Heart left ventricle (tissue), 13 donors: ENCODE results near the gene COX4I1.

Experiments used
- POLR2A ChIP-seq, 2 donors: fragments of 450-650 bp; IDR thresholded peaks; one replicate each; pipeline ENCODE4 v1.6.1; 2017; ENCODE audit warnings: antibody characterized with exemption in 2 of 2, mild to moderate bottlenecking in 2 of 2, moderate library complexity in 2 of 2
- TF ChIP-seq, protein P1 (sequence below), 12 donors: fragments of 200-600 bp; sonication (generic) in 4 of 12; IDR thresholded peaks; one replicate each; pipeline versions ENCODE4 v1.5.0 to v1.8.0; 2018 to 2022; ENCODE audit warnings: antibody characterized with exemption in 12 of 12, mild to moderate bottlenecking in 5 of 12
- donor health status: ischemic (EF 13 %, LVEDD 7.1; RV severe dilation, severe dysfunction).
- donor health status: DM: no; HTN: yes; CAD: no.
- donor health status: DM: no; HTN: no; CAD: no.
- donor health status: ischemic (EF 25% LVEDD 6.9; RV normal size, moderate dysfunction).
- donor health status: ischemic (EF 25% LVEDD 5.7; RV mildly dilated, moderate dysfunction).
- donor health status: ischemic (EF 35%, LVEDD 5.7; RV mildly dilated, moderate dysfunction).
- donor health status: nonischemic (EF 11% LVEDD 7.7; RV severe dilation, severe dysfunction).
- donor health status: DM: yes; HTN: yes; CAD: no.
- donor health status: PGD.
- donor health status: ischemic (EF 29% LVEDD 5.4; RV normal size, mild dysfunction).
- donor health status: nonischemic (EF 23%, LVEDD 6.1; RV moderate dilation, normal function).

DNA sequence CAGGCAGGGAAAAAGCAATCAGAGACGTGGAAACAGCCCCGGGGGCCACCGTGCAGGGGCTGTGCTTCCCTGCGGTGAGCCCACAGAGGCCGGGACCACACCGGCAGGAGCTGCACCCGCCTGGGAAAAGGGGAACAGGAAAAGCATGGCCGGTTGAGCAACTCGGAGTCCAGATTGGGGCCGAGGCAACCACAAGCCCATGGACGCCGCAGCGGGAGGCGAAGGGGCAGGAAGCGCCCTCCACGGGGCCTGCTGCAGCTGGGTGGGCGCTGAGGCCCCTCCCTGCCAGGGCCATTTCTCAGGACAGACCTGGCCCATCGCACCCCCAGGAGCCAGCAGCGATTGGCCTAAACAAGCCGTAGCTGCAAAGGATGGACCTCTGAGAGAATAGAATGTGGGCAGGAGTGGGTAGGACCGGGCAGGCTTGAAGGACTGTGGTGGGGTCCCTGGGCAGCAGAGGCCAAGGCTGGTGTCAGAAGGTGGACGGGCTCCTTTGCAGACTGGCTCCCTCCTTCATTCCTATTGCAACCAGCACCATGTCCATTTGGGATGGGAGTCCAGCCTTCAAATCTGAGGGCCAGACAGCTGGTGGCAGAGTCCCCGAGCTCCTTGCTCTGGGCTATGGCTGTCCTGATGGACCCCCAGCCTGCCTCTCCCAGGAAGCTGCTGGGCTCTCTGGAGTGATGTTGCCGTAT, 30.4 kb downstream of the COX4I1 start:
- TF ChIP-seq, protein P1, sequence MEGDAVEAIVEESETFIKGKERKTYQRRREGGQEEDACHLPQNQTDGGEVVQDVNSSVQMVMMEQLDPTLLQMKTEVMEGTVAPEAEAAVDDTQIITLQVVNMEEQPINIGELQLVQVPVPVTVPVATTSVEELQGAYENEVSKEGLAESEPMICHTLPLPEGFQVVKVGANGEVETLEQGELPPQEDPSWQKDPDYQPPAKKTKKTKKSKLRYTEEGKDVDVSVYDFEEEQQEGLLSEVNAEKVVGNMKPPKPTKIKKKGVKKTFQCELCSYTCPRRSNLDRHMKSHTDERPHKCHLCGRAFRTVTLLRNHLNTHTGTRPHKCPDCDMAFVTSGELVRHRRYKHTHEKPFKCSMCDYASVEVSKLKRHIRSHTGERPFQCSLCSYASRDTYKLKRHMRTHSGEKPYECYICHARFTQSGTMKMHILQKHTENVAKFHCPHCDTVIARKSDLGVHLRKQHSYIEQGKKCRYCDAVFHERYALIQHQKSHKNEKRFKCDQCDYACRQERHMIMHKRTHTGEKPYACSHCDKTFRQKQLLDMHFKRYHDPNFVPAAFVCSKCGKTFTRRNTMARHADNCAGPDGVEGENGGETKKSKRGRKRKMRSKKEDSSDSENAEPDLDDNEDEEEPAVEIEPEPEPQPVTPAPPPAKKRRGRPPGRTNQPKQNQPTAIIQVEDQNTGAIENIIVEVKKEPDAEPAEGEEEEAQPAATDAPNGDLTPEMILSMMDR (IDR thresholded peaks at IDR 0.05): no peak
- TF ChIP-seq POLR2A (IDR thresholded peaks at IDR 0.05): no peak
